Brain microvascular endothelial cell (primary cell): ENCODE results near the gene ERI3.

Experiments used
- DNase-seq: peaks from one replicate; pipeline ENCODE4 v3.0.0-alpha.2; 2020
- H3K27ac ChIP-seq: fragments of 250-450 bp; sonication (Bioruptor Pico); 2 replicates; pipeline ENCODE4 v1.5.1; 2020; ENCODE audit warnings: mild to moderate bottlenecking, moderate library complexity
- H3K27me3 ChIP-seq: fragments of 250-450 bp; sonication (Bioruptor Pico); replicated peaks from 2 replicates; pipeline ENCODE4 v1.5.1; 2020; ENCODE audit warnings: mild to moderate bottlenecking
- H3K36me3 ChIP-seq: fragments of 250-450 bp; sonication (Bioruptor Pico); replicated peaks from 2 replicates; pipeline ENCODE4 v1.5.1; 2020; ENCODE audit warnings: mild to moderate bottlenecking
- H3K4me3 ChIP-seq: 2 replicates; pipeline ENCODE4 v1.5.1; 2011; ENCODE audit warnings: low read depth, mild to moderate bottlenecking, control low read depth, low read length, moderate library complexity
- CTCF ChIP-seq: IDR thresholded peaks from 2 replicates; pipeline ENCODE4 v1.5.1; 2011; ENCODE audit warnings: low read depth, mild to moderate bottlenecking, moderate library complexity, low read length, control low read depth, inconsistent platforms; ENCODE audit errors: missing control alignments
- in situ Hi-C: cut with HindIII; loops from 2 replicates; pipeline ENCODE4 v1.10.0; 2017; ENCODE audit warnings: low sequenced_read_pairs, low pct_ligation_motif_present

ERI3 gene, protein sequence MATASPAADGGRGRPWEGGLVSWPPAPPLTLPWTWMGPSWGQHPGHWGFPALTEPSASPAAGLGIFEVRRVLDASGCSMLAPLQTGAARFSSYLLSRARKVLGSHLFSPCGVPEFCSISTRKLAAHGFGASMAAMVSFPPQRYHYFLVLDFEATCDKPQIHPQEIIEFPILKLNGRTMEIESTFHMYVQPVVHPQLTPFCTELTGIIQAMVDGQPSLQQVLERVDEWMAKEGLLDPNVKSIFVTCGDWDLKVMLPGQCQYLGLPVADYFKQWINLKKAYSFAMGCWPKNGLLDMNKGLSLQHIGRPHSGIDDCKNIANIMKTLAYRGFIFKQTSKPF

GRCh38 chr1:44354840-44355581 is at the start of gene ERI3:
Gene ERI3 (minus strand): TSS chr1:44355257. CDS start chr1:44355026, 231 bp downstream.
- Histone ChIP-seq H3K4me3 (peak within 1 kb of the TSS; percentile 78), H3K27ac (peak within 1 kb of the TSS; percentile 89), H3K27me3 (no peaks in the 10 kb centered on the region), H3K36me3 (no peaks in the 10 kb centered on the region)
- DNase-seq, result peak; percentile 96
- in situ Hi-C loops, result no loop called here
- TF ChIP-seq CTCF, result no peak

DNA sequence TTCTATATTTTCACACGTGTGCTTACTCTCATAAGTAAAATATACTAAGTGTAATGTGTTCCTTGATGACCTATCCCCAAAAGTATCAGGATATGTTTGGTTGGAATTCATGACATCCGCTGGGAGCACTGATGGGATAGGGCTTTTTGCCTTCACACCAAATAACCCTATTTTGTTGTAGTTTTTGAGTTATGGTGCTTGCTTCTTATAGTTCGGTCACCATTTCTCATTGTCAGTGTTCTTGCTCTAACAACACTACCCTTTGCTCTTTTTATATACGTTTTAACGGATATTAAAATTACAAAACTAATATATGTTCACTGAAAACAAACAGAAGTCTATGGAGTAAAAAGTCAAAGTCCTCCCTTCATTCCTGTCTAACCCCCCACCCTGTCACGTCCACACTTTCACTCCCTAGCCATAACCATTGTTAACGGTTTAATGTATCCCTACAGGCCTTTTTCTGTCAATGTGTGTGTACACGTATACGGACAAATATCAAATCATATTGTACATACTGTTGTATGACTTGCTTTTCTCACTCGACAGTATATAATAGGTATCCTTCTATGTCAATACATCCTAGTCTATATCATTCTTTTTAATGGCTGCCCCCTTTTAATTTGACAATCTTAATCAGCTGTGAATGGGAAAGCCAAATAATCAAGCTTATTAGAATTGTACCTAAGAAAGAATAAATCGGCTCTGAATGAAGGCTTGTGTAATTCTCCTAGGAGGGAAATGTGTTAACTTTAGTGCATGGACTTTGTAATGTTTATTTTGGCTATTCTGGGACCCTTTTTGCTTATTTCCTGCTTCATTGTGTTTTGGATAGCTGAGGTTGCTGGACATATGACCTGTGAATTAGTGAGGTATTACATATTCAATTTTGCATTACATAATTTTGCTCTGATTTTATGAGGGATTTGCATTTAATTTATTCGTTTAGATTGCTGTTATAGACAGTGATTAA is 46.5 kb upstream of the ERI3 start:
- no peak overlapping the region for H3K4me3 ChIP-seq
- in situ Hi-C loops, result no loop called here
- no peak for DNase-seq
- no peak overlapping the region for H3K27ac ChIP-seq
- H3K36me3 ChIP-seq, result no peaks in the 10 kb centered on the region
- TF ChIP-seq CTCF, result no peak
- peaks cover 34% of the 10 kb centered on the region for H3K27me3 ChIP-seq

- Histone ChIP-seq H3K27me3 (no peaks in the 10 kb centered on the region), H3K36me3 (no peaks in the 10 kb centered on the region), H3K4me3 (no peak overlapping the region), H3K27ac (peak overlapping the region; percentile 70)
- in situ Hi-C loops, result no loop called here
- peak; percentile 92 for DNase-seq
- no peak for TF ChIP-seq CTCF
These were observed 35.2 kb upstream of the ERI3 start for GRCh38 chr1:44390277-44390676.

GRCh38 chr1:44389437-44389836 is 34.4 kb upstream of the ERI3 start:
- in situ Hi-C loops, result no loop called here
- no peak for TF ChIP-seq CTCF
- no peak for DNase-seq
- no peaks in the 10 kb centered on the region for H3K36me3 ChIP-seq
- H3K4me3 ChIP-seq, result no peak overlapping the region
- no peak overlapping the region for H3K27ac ChIP-seq
- H3K27me3 ChIP-seq, result no peaks in the 10 kb centered on the region

GRCh38 chr1:44388551-44388950 is 33.5 kb upstream of the ERI3 start:
- no peak for TF ChIP-seq CTCF
- Histone ChIP-seq H3K4me3 (no peak overlapping the region), H3K36me3 (no peaks in the 10 kb centered on the region), H3K27me3 (no peaks in the 10 kb centered on the region), H3K27ac (no peak overlapping the region)
- in situ Hi-C loops, result no loop called here
- DNase-seq, result no peak
